Ovary (tissue), 9 donors: ENCODE measurements around the gene WBP11. TPM values are rescaled to one million over a fixed set of nuclear protein-coding genes. Genes with fewer than 3 reads are reported as not detected.

ENCODE experiments used
- DNase-seq, 5 donors: peaks; one replicate each; pipeline ENCODE4 v3.0.0-alpha.2; 2019 to 2020
- H3K27ac ChIP-seq, 2 donors: fragments of 200-600 bp; one replicate each; pipeline versions ENCODE4 v1.5.1 to v1.8.0; 2019 to 2022
- H3K27me3 ChIP-seq: fragments of 200-600 bp; one replicate; pipeline ENCODE4 v1.8.0; 2022
- H3K36me3 ChIP-seq: fragments of 200-600 bp; sonication (generic); one replicate; pipeline ENCODE4 v1.5.1; 2019
- H3K4me1 ChIP-seq: one replicate; pipeline ENCODE4 v1.8.1; 2013; ENCODE audit warnings: mild to moderate bottlenecking, moderate library complexity; ENCODE audit not compliant: insufficient read depth
- H3K4me3 ChIP-seq: fragments of 200-600 bp; sonication (generic); one replicate; pipeline ENCODE4 v1.5.1; 2017
- H3K9me3 ChIP-seq, 2 donors: fragments of 200-600 bp in 1 of 2; sonication (generic) in 1 of 2; one replicate each; pipeline versions ENCODE4 v1.5.1 to v1.8.1; 2013 to 2019; ENCODE audit warnings: mild to moderate bottlenecking in 1 of 2, moderate library complexity in 1 of 2
- EP300 ChIP-seq: sonication (generic); formaldehyde crosslinking; IDR thresholded peaks from one replicate; pipeline ENCODE4 v1.6.1; 2017; ENCODE audit warnings: antibody characterized with exemption
- POLR2A ChIP-seq: fragments of 450-650 bp; IDR thresholded peaks from one replicate; pipeline ENCODE4 v1.6.1; 2017; ENCODE audit warnings: antibody characterized with exemption, mild to moderate bottlenecking, moderate library complexity
- WGBS, 3 donors: extraction: QIAGEN DNeasy Blood & Tissue Kit in 1 of 3; methylation state at CpG; one replicate each; pipeline versions ENCODE4 v1.1.5 to v1.1.7; 2013 to 2017; 5-methylcytosine and 5-hydroxymethylcytosine counted together
- intact Hi-C, 4 donors: fragments of 100-400 bp; cut with DNase I; formaldehyde crosslinking; loops; one replicate each; pipeline versions ENCODE4 v1.11.0 to v1.15.1; 2022 to 2023
- polyA plus RNA-seq, 2 donors: library from polyadenylated mRNA; stranded (reverse); fragments of 200-250 nt in 1 of 2; fragments of 350-450 nt in 1 of 2; fragmentation: Illumina TruSeq in 1 of 2; extraction: RNeasy Lipid Tissue Mini Kit (QIAGEN cat#74804) in 1 of 2; gene quantifications; one replicate each; pipeline ENCODE4 v1.2.3, GENCODE V29; 2013 to 2014
- total RNA-seq, 7 donors: library from RNA; depleted of rRNA in 2 of 7; stranded (reverse); fragments of >200 nt in 2 of 7; fragmentation: NEBNext Ultra II Directional in 3 of 7; extraction: Animal tissue kit (Norgen Biotek cat#: 25700) in 3 of 7; gene quantifications; one replicate each; pipeline versions ENCODE4 v1.1.0 to v1.2.4, GENCODE V29; 2016 to 2023
- TF ChIP-seq, protein P1 (sequence below), 3 donors: fragments of 450-650 bp in 2 of 3; fragments of 200-600 bp in 1 of 3; IDR thresholded peaks; one replicate each; pipeline versions ENCODE4 v1.5.1 to v1.8.0; 2016 to 2022; ENCODE audit warnings: antibody characterized with exemption in 3 of 3, mild to moderate bottlenecking in 1 of 3
- donor health status: DM: no; HTN: no; CAD: no; lungs with moderate emphysema.
- donor health status: DM: no; HTN: no; CAD: no.
- donor health status: Bipolar disorder and iron deficiency.
- donor health status: DM: yes; HTN: yes; CAD: no.
- donor health status: DM: no; HTN: no; CAD: no.
- donor health status: DM: yes; HTN: yes; CAD: no.

WBP11 gene
- total and polyA plus RNA-seq, 9 donors: 12.9 to 84.1 (median 50.5) TPM

DNA sequence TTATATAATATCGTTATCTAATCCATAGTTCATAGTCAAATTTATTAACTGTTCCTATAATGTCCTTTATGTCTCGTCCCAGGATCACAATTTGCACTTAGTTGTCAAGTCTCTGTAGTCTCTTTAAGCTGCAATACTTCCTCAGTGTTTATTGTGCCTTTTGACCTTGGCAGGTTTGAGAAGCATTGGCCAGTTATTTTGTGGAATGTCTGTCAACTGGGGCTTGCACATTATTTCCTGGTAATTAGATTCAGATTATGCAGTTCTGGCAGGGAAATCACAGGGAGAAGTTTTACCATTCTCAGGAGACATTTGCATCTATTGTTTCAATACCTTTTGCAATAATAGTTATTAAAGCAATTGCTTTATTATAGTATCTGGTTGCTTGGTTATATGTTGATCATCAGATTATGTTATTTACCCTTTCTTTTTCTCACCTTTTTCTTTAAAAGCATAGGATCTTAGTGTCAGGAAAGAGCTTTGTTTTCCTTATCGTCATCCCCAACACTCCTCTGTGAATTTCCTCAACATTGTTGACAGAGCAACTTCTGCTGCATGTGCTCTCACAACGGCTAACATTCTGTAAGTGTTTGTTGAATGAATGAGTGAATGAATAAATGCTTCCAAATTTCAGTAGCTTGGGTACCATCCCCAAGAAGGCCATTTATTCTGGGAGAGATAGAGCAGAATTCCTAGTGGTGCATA is 43.8 kb upstream of the WBP11 start:
- H3K4me3 ChIP-seq: no peak overlapping the region
- H3K27ac ChIP-seq: no peak overlapping the region
- no peaks in the 10 kb centered on the region for H3K27me3 ChIP-seq
- H3K4me1 ChIP-seq: peaks cover 4% of the 10 kb centered on the region
- no peak for DNase-seq
- intact Hi-C loops: loop anchor here (2.0 to 10.0 kb wide), 5 partner anchors 40 to 428 kb away; partner anchors contain the start of gene MGP (in 1 of the 4)
- 47 to 65% (median 64%) methylated on average over 4 of the region's 4 CpGs for WGBS, 3 donors
- TF ChIP-seq, protein P1, sequence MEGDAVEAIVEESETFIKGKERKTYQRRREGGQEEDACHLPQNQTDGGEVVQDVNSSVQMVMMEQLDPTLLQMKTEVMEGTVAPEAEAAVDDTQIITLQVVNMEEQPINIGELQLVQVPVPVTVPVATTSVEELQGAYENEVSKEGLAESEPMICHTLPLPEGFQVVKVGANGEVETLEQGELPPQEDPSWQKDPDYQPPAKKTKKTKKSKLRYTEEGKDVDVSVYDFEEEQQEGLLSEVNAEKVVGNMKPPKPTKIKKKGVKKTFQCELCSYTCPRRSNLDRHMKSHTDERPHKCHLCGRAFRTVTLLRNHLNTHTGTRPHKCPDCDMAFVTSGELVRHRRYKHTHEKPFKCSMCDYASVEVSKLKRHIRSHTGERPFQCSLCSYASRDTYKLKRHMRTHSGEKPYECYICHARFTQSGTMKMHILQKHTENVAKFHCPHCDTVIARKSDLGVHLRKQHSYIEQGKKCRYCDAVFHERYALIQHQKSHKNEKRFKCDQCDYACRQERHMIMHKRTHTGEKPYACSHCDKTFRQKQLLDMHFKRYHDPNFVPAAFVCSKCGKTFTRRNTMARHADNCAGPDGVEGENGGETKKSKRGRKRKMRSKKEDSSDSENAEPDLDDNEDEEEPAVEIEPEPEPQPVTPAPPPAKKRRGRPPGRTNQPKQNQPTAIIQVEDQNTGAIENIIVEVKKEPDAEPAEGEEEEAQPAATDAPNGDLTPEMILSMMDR (IDR thresholded peaks at IDR 0.05): no peak
- no peak for TF ChIP-seq EP300
- no peak for TF ChIP-seq POLR2A
- H3K9me3 ChIP-seq: no peaks in the 10 kb centered on the region
- no peaks in the 10 kb centered on the region for H3K36me3 ChIP-seq

DNA sequence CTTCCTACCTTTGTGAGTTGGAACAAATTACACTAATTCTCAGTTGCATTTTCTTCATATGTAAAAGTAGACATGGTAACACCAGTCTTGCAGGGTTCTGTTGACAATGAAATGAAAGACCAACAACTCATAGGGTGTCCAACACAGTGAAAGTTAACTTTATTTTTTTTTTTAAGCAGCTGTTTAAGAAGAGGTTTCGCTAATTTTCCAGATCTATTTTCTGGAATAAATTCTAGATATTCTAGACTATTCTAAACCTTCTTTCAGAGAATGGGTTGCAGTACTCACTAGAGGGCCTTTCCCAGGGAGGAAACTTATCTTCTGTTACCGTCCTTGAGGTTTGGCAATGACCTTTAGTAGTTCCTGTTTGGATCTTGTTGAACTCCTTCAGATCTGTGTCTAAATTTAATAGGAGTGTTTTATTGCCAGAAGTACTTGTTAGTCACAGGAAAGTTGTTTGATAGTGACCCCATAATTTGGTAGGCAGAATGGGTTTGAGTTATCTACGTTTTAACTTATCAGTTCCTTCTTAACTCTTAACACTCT is 42.8 kb upstream of the WBP11 start:
- no peak overlapping the region for H3K27ac ChIP-seq
- H3K4me3 ChIP-seq: no peak overlapping the region
- no peaks in the 10 kb centered on the region for H3K27me3 ChIP-seq
- intact Hi-C loops: loop anchor here (2.0 to 10.0 kb wide), 5 partner anchors 41 to 429 kb away; partner anchors contain the start of gene MGP (in 1 of the 4)
- WGBS, 3 donors: 31 to 32% (median 32%) methylated on average over 3 of the region's 3 CpGs
- H3K9me3 ChIP-seq: no peaks in the 10 kb centered on the region
- TF ChIP-seq, protein P1 (IDR thresholded peaks at IDR 0.05): no peak
- TF ChIP-seq EP300 (no peak), POLR2A (no peak)
- no peaks in the 10 kb centered on the region for H3K36me3 ChIP-seq
- DNase-seq: no peak
- H3K4me1 ChIP-seq: peaks cover 4% of the 10 kb centered on the region

DNA sequence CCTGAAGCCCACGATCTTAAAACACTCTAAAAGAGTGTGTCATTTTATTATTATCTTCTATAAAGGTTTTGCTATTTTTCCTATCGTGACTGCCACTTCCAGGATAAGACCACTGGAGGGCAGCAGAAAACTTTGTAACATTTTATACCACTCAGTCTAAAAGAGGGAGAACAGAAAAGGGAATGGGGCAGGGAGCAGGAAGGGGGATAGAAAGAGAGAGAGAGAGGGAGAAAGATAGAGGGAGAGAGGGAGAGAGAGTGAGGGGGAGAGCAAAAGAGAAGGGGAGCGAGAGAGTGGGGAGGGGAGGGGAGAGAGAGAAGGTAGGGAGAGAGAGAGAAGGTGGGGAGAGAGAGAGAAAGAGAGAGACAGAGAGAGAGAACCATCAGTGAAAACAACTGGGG is 42.1 kb upstream of the WBP11 start:
- 5 to 20% (median 14%) methylated on average over 3 of the region's 3 CpGs for WGBS, 3 donors
- no peak overlapping the region for H3K27ac ChIP-seq

DNA sequence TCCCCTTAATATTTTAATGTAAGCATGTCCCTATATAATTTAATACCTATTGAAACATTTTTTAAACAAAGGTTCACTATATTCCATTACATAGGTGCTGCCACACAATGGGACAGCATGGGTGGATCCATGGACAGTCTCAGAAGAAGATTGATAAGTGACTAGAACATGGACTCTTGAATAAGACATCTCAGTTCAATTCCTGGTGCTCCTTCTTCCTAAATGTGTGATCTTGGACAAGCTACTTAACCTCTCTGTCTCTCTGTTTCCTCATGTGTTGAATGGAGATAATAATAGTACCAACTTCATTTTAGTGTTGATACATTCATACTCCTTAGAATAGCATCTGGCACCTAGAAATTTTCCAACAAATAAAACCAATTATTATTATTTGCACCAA is 41.1 kb upstream of the WBP11 start:
- intact Hi-C loops: loop anchor here in 3 of 4 donors (2.0 to 10.0 kb wide), 5 partner anchors 48 to 430 kb away; partner anchors contain the start of gene RERG (in 1 of the 3)
- H3K27ac ChIP-seq: no peak overlapping the region
- no peaks in the 10 kb centered on the region for H3K27me3 ChIP-seq
- no peak overlapping the region for H3K4me3 ChIP-seq
- TF ChIP-seq POLR2A: no peak
- TF ChIP-seq EP300: no peak
- TF ChIP-seq, protein P1 (IDR thresholded peaks at IDR 0.05): no peak
- no peak for DNase-seq
- no peaks in the 10 kb centered on the region for H3K9me3 ChIP-seq
- no peaks in the 10 kb centered on the region for H3K36me3 ChIP-seq
- H3K4me1 ChIP-seq: peaks cover 4% of the 10 kb centered on the region

More for the DNA sequence above, 42.1 kb upstream of the WBP11 start:
- DNase-seq: peak in 4 of 5 donors; percentile 34 to 73 (median 44)
- H3K27me3 ChIP-seq: no peaks in the 10 kb centered on the region
- no peak overlapping the region for H3K4me3 ChIP-seq
- no peak for TF ChIP-seq POLR2A
- TF ChIP-seq, protein P1 (IDR thresholded peaks at IDR 0.05): peak; percentile 31 to 86 (median 82)
- no peaks in the 10 kb centered on the region for H3K36me3 ChIP-seq
- no peaks in the 10 kb centered on the region for H3K9me3 ChIP-seq
- intact Hi-C loops: loop anchor here (2.0 to 10.0 kb wide), 6 partner anchors 42 to 429 kb away; partner anchors contain the start of genes MGP (in 1 of the 4) and RERG (in 1 of the 4)
- H3K4me1 ChIP-seq: peaks cover 4% of the 10 kb centered on the region
